ENCODE data around the gene SENP7.

GRCh38 chr3:101556064-101556463 lies 43.1 kb upstream of the SENP7 start:
- TF ChIP-seq CTCF (IDR thresholded peaks at IDR 0.05; ENCODE audit: insufficient read depth, low read depth, low read length): no peak
- TF ChIP-seq EZH2 (IDR thresholded peaks at IDR 0.05; ENCODE audit: insufficient read depth, low read length): no peak

All from astrocyte (in vitro differentiated cells and primary cell).